SK-N-SH (cell line): ENCODE measurements around the gene ABHD2. TPM values are rescaled to one million over a fixed set of nuclear protein-coding genes. Genes with fewer than 3 reads are reported as not detected.
A peak's percentile ranks its signal among the peaks of the same experiment; 100 is the strongest.

Experiments
- CTCF ChIA-PET: fragments of 300-600, 350-600 bp; formaldehyde crosslinking; extraction: SDS; loops from one replicate; lab custom pipeline; 2021; lab: Yijun Ruan, JAX
- POLR2A ChIA-PET: fragments of 350-600 bp; sonication (Branson Sonifier 250); formaldehyde crosslinking; extraction: SDS; loops from one replicate; lab custom pipeline; 2020; ENCODE audit warnings: antibody characterized with exemption, inconsistent platforms; lab: Yijun Ruan, JAX
- DNase-seq: peaks from one replicate; pipeline ENCODE4 v3.0.0; 2012
- H2AFZ ChIP-seq: fragments of 200-600 bp; sonication (generic); 2 replicates; pipeline ENCODE4 v1.8.1; 2016; ENCODE audit warnings: antibody characterized with exemption, mild to moderate bottlenecking, low read depth
- H3F3A ChIP-seq: fragments of 200-600 bp; sonication (generic); replicated peaks from 2 replicates; pipeline ENCODE3; 2016; ENCODE audit warnings: antibody characterized with exemption, mild to moderate bottlenecking; ENCODE audit not compliant: insufficient read depth
- H3K27ac ChIP-seq, 2 experiments: fragments of 200-500 bp in 1 of 2; fragments of 200-600 bp in 1 of 2; sonication (Bioruptor generic) in 1 of 2; sonication (generic), shearing (Covaris generic) in 1 of 2; 2 replicates each; pipeline versions ENCODE4 v1.5.1 to v1.6.1; 2014 to 2016; ENCODE audit warnings: low read depth in 2 of 2, inconsistent platforms in 1 of 2, low read length in 1 of 2, mild to moderate bottlenecking in 1 of 2, mixed read lengths in 1 of 2
- H3K27me3 ChIP-seq: fragments of 200-600 bp; sonication (generic), shearing (Covaris generic); 2 replicates; pipeline ENCODE4 v1.6.1; 2016; ENCODE audit warnings: mixed run types; ENCODE audit not compliant: insufficient read depth
- H3K36me3 ChIP-seq, 2 experiments: fragments of 200-500 bp in 1 of 2; fragments of 200-600 bp in 1 of 2; sonication (Bioruptor generic) in 1 of 2; sonication (generic) in 1 of 2; replicated peaks in 1 of 2; 2 replicates each; pipeline versions ENCODE3 to v1.5.1; 2014 to 2016; ENCODE audit warnings: low read length in 1 of 2, mild to moderate bottlenecking in 1 of 2; ENCODE audit not compliant: insufficient read depth in 2 of 2, control insufficient read depth in 1 of 2
- H3K4me1 ChIP-seq, 2 experiments: fragments of 200-500 bp in 1 of 2; fragments of 200-600 bp in 1 of 2; sonication (Bioruptor generic) in 1 of 2; sonication (generic), shearing (Covaris generic) in 1 of 2; 2 replicates each; pipeline versions ENCODE4 v1.5.1 to v1.6.1; 2014 to 2016; ENCODE audit warnings: low read depth in 1 of 2, low read length in 1 of 2, mixed run types in 1 of 2; ENCODE audit not compliant: insufficient read depth in 2 of 2, control insufficient read depth in 1 of 2
- H3K4me2 ChIP-seq: fragments of 200-600 bp; sonication (generic), shearing (Covaris generic); 2 replicates; pipeline ENCODE4 v1.6.1; 2017; ENCODE audit warnings: mixed run types
- H3K4me3 ChIP-seq, 2 experiments: fragments of 200-500 bp in 1 of 2; fragments of 200-600 bp in 1 of 2; sonication (Bioruptor generic) in 1 of 2; sonication (generic), shearing (Covaris generic) in 1 of 2; 2 replicates each; pipeline versions ENCODE4 v1.5.1 to v1.8.1; 2014 to 2016; ENCODE audit warnings: low read depth in 2 of 2, inconsistent platforms in 1 of 2, low read length in 1 of 2, mild to moderate bottlenecking in 1 of 2, mixed read lengths in 1 of 2, moderate library complexity in 1 of 2
- H3K79me2 ChIP-seq: fragments of 200-600 bp; sonication (generic); 2 replicates; pipeline ENCODE4 v1.8.1; 2017; ENCODE audit warnings: mild to moderate bottlenecking; ENCODE audit not compliant: insufficient read depth
- H3K9ac ChIP-seq: fragments of 200-600 bp; sonication (generic); 2 replicates; pipeline ENCODE4 v1.6.1; 2017; ENCODE audit warnings: mixed run types
- H3K9me2 ChIP-seq: fragments of 200-600 bp; sonication (generic); 2 replicates; pipeline ENCODE4 v1.6.1; 2017; ENCODE audit warnings: mixed run types
- H3K9me3 ChIP-seq: fragments of 200-600 bp; sonication (generic); 2 replicates; pipeline ENCODE4 v1.6.1; 2017; ENCODE audit warnings: mixed run types, mild to moderate bottlenecking, moderate library complexity
- H4K20me1 ChIP-seq: fragments of 200-600 bp; sonication (generic); 2 replicates; pipeline ENCODE4 v1.6.1; 2017; ENCODE audit warnings: mild to moderate bottlenecking, mixed run types; ENCODE audit not compliant: insufficient read depth
- CHD2 ChIP-seq: fragments of 150-350 bp; IDR thresholded peaks from 2 replicates; pipeline ENCODE4 v1.6.1; 2018; ENCODE audit warnings: low read length; ENCODE audit not compliant: partially characterized antibody
- CTCF ChIP-seq: fragments of 200-600 bp; sonication (generic); IDR thresholded peaks from 2 replicates; pipeline ENCODE4 v1.6.1; 2017; ENCODE audit warnings: antibody characterized with exemption, mild to moderate bottlenecking, moderate library complexity
- ELF1 ChIP-seq: IDR thresholded peaks from 2 replicates; pipeline ENCODE4 v1.4.0; 2012
- FOXJ3 ChIP-seq: sonication (generic); formaldehyde crosslinking; IDR thresholded peaks from 2 replicates; pipeline ENCODE4 v1.5.1; 2020; ENCODE audit warnings: mild to moderate bottlenecking, missing genetic modification reagents
- FOXM1 ChIP-seq: IDR thresholded peaks from 2 replicates; pipeline ENCODE4 v1.4.0; 2012; ENCODE audit warnings: low read depth, mild to moderate bottlenecking
- JUND ChIP-seq: IDR thresholded peaks from 2 replicates; pipeline ENCODE4 v1.4.0; 2012
- POLR2AphosphoS5 ChIP-seq: IDR thresholded peaks from 2 replicates; pipeline ENCODE4 v1.6.1; 2012; ENCODE audit warnings: low read depth, low read length
- RAD21 ChIP-seq: IDR thresholded peaks from 2 replicates; pipeline ENCODE4 v1.6.1; 2012; ENCODE audit warnings: mild to moderate bottlenecking, low read length
- RXRA ChIP-seq: IDR thresholded peaks from 2 replicates; pipeline ENCODE4 v1.4.0; 2012; ENCODE audit warnings: low read depth, mild to moderate bottlenecking, borderline replicate concordance
- SMC3 ChIP-seq: IDR thresholded peaks from 2 replicates; pipeline ENCODE4 v1.6.1; 2012; ENCODE audit warnings: low read depth, low read length, improper control_type of control experiment
- TCF12 ChIP-seq: IDR thresholded peaks from 2 replicates; pipeline ENCODE4 v1.4.0; 2012
- USF1 ChIP-seq: IDR thresholded peaks from 2 replicates; pipeline ENCODE4 v1.4.0; 2012; ENCODE audit warnings: low read depth, borderline replicate concordance
- USF2 ChIP-seq: fragments of 150-350 bp; IDR thresholded peaks from 2 replicates; pipeline ENCODE4 v1.6.1; 2017; ENCODE audit warnings: antibody characterized with exemption, low read length, low read depth, borderline replicate concordance
- WGBS: methylation state at CpG from one replicate; pipeline ENCODE4 v1.1.6; 2017; ENCODE audit warnings: low lambda C conversion rate; 5-methylcytosine and 5-hydroxymethylcytosine counted together
- polyA plus RNA-seq, 3 experiments: library from polyadenylated mRNA; depleted of rRNA; stranded (reverse); fragments of >200 nt; gene quantifications; 2 replicates each; pipeline ENCODE4 v1.2.3, GENCODE V29; 2012

The ABHD2 gene
- polyA plus RNA-seq, 1 of the 3 experiments (the other 2 are of a cell fraction): 19.2 TPM

- TF ChIP-seq FOXJ3 (CRISPR knock-in tag) (no peak), TCF12 (no peak), USF2 (no peak)
Measured at GRCh38 chr15:89170364-89170763, 82.1 kb downstream of the ABHD2 start (continued).

GRCh38 chr15:89171136-89172072 is 83.1 kb downstream of the ABHD2 start:
- Histone ChIP-seq H3K27me3 (no peaks in the 10 kb centered on the region), H3K79me2 (no peaks in the 10 kb centered on the region), H3K9me3 (no peaks in the 10 kb centered on the region), H3K9me2 (no peaks in the 10 kb centered on the region), H4K20me1 (no peaks in the 10 kb centered on the region), H3K4me3 (peak overlapping the region in 1 of 2 experiments; percentile 32; a peak in 1 of 4 replicates), H3F3A (peaks cover 25% of the 10 kb centered on the region), H3K9ac (no peak overlapping the region)
- CTCF ChIA-PET: interaction anchor here (0.6 to 13.4 kb wide), 55 partner anchors 8 to 515 kb away, joined by 3 to 363 read pairs (median 4); partner anchors contain the start of gene ABHD2
- DNase-seq: peak; percentile 60
- TF ChIP-seq CTCF (peak; percentile 83), SMC3 (peak; percentile 76), POLR2AphosphoS5 (no peak), RXRA (no peak), CHD2 (no peak), RAD21 (peak; percentile 84)
- TF ChIP-seq, all 33 proteins: peak for 3
- peaks cover 13 to 20% of the 10 kb centered on the region in 2 experiments; a peak in 3 of 4 replicates for H3K4me1 ChIP-seq
- POLR2A ChIA-PET: no interaction called here
- H3K4me2 ChIP-seq: no peak overlapping the region
- peaks cover 1 to 16% of the 10 kb centered on the region in 2 experiments for H3K36me3 ChIP-seq
- H2AFZ ChIP-seq: no peak overlapping the region
- 61% methylated on average over 12 of the region's 12 CpGs for WGBS
- H3K27ac ChIP-seq: no peak overlapping the region

GRCh38 chr15:89172921-89173320 is 84.7 kb downstream of the ABHD2 start:
- Histone ChIP-seq H3K27ac (no peak overlapping the region), H3K79me2 (no peaks in the 10 kb centered on the region), H3K4me1 (peaks cover 5 to 8% of the 10 kb centered on the region in 2 experiments; a peak in 3 of 4 replicates), H3K27me3 (no peaks in the 10 kb centered on the region), H3K9ac (no peak overlapping the region), H3K9me3 (no peaks in the 10 kb centered on the region), H3F3A (peaks cover 10% of the 10 kb centered on the region), H3K4me3 (no peak overlapping the region), H3K4me2 (no peak overlapping the region), H3K36me3 (peaks cover 6 to 29% of the 10 kb centered on the region in 2 experiments), H2AFZ (no peak overlapping the region), H4K20me1 (no peaks in the 10 kb centered on the region)
- CTCF ChIA-PET: interaction anchor here (1.1 to 13.4 kb wide), 15 partner anchors 9 to 473 kb away, joined by 3 to 363 read pairs (median 10); partner anchors contain the start of gene ABHD2
- POLR2A ChIA-PET: no interaction called here
- DNase-seq: no peak
- no peak for TF ChIP-seq JUND
- TF ChIP-seq CTCF: no peak
- no peak for TF ChIP-seq TCF12
- TF ChIP-seq FOXM1: no peak
- TF ChIP-seq USF1: no peak
- no peak for TF ChIP-seq ELF1
- no peak for TF ChIP-seq CHD2
- TF ChIP-seq, all 33 proteins: peak for 0
- 96% methylated on average over 2 of the region's 2 CpGs for WGBS
- H3K9me2 ChIP-seq: no peaks in the 10 kb centered on the region
